SHP77 treated with DMSO at 0.1 percent for 48 hours (cell line): Measurements from ENCODE around the gene GNAI3.

Experiments
- DNase-seq: peaks from one replicate; lab custom pipeline; 2025; lab: John Stamatoyannopoulos, UW

Gene GNAI3

GRCh38 chr1:109527098-109527811 lies 21.2 kb upstream of the GNAI3 start:
- DNase-seq = no peak

DNA sequence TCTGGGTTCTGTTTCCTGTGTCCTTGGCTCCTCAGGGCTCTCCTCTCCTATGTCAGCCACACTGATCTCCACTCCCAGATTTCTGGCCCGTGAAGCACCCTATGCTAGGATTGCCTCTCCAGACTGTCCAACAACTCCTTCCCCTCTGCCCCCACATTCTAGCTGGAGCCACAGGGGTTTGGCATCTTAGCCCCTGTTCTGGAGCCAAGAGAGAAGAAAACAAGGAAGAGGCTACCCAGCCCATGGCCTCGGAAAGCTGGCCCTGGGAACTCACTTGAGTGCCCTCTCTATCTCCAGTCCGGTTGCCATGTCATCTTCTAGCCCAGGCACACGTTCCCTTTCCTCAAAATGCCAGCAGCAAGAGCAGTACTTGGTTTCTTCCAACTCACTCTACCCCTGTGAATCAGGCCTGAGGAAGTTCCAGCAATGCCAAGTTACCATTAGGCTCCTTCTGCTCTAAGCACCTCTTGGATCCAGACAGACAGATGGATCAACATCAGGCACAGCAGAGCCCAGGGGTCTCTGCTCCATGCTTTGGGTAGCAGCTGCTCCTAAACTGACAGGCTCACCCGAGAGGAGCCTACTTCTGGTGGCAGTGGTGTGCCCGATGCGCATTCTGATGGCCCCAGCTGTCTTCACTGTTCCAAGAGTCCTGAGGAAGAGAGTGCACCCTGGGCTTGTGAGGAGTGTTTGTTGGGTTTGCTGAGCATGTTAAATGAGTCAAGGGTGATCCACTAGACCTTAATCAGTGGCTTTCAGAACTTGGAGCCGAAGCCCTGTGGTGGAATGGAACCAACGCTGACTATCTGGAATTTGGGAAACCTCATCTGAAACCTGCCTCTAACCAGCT lies 20.3 kb upstream of the GNAI3 start:
- no peak for DNase-seq

DNA sequence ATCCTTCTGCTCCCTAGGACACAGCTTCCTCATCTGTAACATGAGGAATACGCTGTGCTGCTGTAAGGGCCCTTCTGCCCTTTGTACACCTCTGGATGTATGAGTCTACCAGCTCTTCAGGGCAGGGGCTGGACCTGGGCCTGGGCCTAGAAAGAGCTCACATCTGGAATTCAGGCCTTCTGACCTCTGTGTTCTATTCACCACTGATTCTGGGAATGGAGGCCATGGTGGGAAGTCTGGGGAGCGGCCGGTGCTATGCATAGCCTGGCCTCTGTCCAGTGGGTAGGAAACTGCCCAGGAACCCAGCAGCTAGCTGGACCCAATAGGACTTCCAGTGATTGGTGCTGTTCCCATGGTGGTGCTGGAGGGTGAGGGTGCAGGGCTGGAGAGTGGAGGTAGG lies 19.7 kb upstream of the GNAI3 start:
- no peak for DNase-seq

GRCh38 chr1:109529881-109530456 lies 18.4 kb upstream of the GNAI3 start:
- no peak for DNase-seq

GRCh38 chr1:109530457-109531087 lies 17.8 kb upstream of the GNAI3 start:
- DNase-seq = peak; percentile 57

GRCh38 chr1:109531380-109531779 lies 17.0 kb upstream of the GNAI3 start:
- no peak for DNase-seq

DNA sequence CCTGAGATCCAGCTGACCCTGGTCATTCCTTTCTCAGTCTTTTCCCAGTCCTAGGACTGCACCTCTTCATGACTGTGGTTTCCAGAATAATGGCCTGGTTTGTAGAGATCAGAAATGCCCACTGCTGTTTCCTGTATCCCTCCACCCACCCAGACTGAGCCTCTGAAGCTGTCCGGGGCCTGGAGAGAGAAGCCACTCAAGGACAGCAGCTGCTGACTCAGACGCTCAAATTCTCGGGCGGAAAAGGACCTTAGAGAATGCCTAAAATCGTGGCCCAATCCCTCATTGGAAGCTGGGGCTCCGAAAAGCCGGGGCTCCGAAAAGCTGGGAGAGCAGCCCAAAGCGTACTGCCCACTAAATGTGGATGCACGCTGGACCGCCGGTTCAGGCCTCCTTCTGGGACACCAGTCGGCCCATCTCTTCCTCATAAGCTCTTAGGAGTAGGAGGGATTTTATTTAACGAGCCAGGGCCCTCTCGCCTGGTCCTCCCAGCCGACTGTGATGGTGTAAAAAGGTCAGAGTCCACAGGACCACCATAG lies 16.5 kb upstream of the GNAI3 start:
- no peak for DNase-seq

GRCh38 chr1:109532365-109533136 lies 15.9 kb upstream of the GNAI3 start:
- peak; percentile 61 for DNase-seq

DNA sequence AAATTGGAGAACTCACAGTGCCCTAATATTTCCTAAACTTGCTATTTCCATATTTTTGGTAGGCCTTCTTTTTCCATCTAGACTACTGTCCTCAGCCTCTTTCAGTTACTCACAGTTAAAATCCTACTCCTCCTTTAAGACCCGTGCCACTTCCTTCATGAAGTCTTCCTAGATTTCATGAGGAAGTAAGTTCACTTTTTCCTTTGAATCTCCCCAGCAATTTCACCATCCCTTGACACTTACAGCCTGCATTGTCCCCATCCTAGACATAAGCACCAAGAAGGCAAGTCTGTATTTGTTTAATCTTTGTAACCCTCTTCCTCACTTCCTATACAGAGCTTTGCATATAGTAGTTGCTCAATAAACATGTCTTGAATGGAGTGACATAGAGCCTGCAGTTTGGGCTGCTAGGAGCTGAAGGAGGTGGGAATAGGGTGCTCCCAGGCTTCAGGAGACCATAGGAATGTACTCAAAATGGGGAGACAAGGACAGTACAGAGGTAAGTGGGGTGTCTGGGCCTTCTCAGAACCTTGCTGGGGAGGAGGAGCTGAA lies 14.0 kb upstream of the GNAI3 start:
- DNase-seq = no peak

- no peak for DNase-seq
These were observed 12.9 kb upstream of the GNAI3 start for GRCh38 chr1:109535481-109535880.

DNA sequence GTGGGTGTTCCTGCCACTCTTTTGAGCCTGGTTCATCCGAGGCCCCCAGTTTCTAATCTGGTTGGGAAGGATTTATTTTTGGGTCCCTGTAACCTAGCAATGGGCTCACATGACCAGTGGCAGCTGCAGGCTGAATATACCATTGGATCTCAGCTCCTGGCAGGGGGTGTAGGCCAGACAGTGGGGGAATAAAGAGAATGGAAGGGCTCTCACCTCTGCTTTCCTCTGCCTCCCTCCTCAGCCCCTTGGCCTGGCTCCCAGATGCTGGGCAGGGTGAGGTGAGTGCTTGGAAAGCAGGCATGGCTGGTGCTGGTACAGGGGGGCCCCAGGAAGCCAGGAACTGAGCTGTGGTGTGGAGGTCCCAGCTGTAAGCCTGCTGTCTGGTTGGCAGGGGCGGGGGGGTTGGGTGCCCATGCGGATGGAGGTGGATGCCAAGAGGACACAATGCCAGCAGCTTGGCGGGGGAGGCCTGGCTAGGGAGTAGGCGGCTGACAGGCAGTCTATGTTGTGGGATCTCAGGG lies 12.4 kb upstream of the GNAI3 start:
- no peak for DNase-seq

DNA sequence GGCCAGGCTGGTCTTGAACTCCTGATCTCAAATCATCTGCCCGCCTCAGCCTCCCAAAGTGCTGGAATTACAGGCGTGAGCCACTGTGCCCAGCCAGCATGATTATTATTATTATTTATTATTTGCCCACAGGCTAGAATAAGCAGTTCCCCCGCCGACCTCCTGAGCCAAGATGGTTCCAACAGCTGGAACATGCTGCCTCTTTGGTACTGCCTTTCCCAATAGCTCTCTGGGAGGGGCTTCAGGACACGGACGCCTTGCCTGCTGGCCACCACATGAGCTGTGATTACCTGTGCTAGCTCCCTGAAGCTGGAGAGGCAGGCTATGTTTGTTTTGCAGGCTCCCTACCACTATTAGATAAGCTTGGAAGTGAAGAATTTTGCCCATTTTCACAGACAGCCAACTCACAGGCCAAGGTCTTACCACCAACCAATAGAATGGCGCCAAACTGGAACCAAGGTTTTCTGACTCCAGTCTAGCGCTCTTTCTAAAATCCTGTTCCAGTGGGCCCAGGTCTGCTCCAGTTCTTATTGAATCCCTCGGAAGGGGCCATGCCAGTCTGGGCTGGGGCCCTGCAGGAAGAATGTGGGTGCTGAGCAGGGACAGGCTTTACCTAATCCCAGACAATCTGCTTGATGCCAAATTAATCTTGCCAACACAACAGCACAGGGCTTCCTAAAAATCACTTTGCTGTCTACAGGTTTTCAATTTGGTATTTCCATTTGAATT lies 10.8 kb upstream of the GNAI3 start:
- no peak for DNase-seq

DNA sequence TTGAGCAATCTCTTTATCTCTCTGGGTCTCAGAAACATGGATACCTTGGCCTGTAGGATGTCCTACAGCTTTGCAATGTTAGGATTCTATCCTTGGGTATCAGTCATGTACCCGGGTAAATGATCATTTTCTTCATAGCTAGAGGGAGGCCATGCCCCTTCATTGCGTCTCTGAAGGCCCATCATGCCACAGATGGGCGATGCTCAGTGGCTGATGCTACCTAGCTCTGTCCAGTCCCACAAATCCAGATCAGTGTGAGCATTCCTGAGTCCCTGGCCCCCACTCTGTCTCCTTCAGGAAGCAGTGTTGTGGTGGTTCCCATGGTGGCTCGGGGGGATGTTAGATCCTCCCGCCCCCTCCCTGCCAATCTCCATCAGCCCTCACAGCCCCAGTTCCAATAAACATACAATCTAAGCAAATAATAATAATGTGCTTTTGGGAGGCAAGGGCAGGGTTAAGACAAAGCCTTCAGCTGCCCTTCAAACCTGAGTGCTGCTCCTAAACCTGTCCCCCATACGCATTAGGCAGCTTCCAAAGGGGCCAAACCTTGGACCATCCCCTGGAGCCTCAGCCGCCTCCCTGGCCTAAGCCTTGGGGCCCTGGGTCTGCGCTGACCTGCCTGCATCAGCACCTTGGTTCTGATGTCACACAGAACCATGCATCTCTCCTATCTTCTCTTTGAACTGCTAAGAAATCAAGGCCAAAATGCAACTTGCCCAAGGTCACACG lies 9.4 kb upstream of the GNAI3 start:
- no peak for DNase-seq

DNA sequence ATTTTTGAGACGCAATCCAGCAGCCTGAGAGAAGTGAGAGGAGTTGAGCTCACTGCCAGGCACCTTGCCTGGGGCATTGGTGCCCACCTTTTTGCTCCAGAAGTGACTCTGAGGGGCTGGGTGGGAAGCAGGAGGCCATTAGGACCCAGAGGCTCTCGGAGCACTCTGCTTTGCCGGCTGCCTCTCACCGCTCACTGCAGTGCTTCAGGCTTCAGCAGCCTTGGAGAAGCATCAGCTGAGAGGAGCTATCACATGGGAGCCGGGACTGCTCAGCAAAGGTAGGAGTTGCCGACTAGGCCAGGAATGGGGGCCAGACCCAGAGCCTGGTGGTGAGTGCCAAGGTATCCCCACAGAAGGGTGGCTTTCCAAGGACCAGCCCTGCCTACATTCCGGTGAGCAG lies 8.7 kb upstream of the GNAI3 start, which contains the start of gene GPR61:
GPR61 (plus strand) TSS at position 197 of the 400 bp plus-strand sequence. CDS start 3,151 bp downstream, outside the sequence.
- DNase-seq = no peak

DNA sequence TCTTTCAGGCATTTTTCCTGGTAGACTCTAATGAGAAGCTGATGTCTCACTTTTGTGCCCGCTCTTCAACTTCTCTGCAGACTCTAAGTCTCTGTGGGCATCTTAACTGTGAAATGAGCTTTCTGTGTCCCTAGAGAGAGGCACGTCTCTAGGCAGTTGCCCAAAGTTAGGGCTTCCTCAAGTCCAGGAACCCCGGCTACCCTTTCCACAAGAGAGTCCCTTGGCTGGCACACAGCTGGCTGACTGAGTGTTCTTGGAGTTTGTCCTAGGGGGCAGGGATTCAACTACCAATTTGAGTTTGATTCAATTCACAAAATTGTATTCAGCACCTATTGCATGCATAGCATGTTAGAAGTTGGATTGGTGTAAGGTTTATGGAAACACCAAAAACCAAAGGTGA lies 7.3 kb upstream of the GNAI3 start:
- DNase-seq = no peak

GRCh38 chr1:109542657-109543056 lies 5.8 kb upstream of the GNAI3 start:
- no peak for DNase-seq

DNA sequence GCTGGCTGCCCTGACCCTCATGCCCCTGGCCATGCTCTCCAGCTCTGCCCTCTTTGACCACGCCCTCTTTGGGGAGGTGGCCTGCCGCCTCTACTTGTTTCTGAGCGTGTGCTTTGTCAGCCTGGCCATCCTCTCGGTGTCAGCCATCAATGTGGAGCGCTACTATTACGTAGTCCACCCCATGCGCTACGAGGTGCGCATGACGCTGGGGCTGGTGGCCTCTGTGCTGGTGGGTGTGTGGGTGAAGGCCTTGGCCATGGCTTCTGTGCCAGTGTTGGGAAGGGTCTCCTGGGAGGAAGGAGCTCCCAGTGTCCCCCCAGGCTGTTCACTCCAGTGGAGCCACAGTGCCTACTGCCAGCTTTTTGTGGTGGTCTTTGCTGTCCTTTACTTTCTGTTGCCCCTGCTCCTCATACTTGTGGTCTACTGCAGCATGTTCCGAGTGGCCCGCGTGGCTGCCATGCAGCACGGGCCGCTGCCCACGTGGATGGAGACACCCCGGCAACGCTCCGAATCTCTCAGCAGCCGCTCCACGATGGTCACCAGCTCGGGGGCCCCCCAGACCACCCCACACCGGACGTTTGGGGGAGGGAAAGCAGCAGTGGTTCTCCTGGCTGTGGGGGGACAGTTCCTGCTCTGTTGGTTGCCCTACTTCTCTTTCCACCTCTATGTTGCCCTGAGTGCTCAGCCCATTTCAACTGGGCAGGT lies 5.0 kb upstream of the GNAI3 start:
- DNase-seq = no peak

- no peak for DNase-seq
These were observed 4.3 kb upstream of the GNAI3 start for GRCh38 chr1:109543988-109544735.
